K562 (cell line): Measurements from ENCODE around the gene GPR12.

Experiments used
- CTCF ChIP-seq, 3 experiments: IDR thresholded peaks in 2 of 3; conservative IDR thresholded peaks in 1 of 3; 2 replicates each; pipeline ENCODE4 v1.5.1; 2011 to 2012; ENCODE audit warnings: low read length in 3 of 3, mild to moderate bottlenecking in 3 of 3, control low read depth in 2 of 3, improper control_type of control experiment in 1 of 3, inconsistent platforms in 1 of 3, low read depth in 1 of 3, mixed read lengths in 1 of 3, moderate library complexity in 1 of 3; ENCODE audit not compliant: insufficient read depth in 2 of 3
- GTF2A2 ChIP-seq: IDR thresholded peaks from 2 replicates; pipeline ENCODE4 v1.6.1; 2016; ENCODE audit warnings: mild to moderate bottlenecking, missing genetic modification characterization, missing compliant biosample characterization
- GTF2F1 ChIP-seq: IDR thresholded peaks from 2 replicates; pipeline ENCODE4 v1.6.1; 2011; ENCODE audit warnings: low read depth, low read length, improper control_type of control experiment
- HDAC1 ChIP-seq, 2 experiments: fragments of 450-650 bp; IDR thresholded peaks; 2 replicates each; pipeline ENCODE4 v1.6.1; 2016 to 2017; ENCODE audit warnings: inconsistent platforms in 1 of 2, mild to moderate bottlenecking in 1 of 2, moderate library complexity in 1 of 2
- POLR2A ChIP-seq: fragments of 450-650 bp; conservative IDR thresholded peaks from 2 replicates; pipeline ENCODE4 v1.6.1; 2016
- SMC3 ChIP-seq: conservative IDR thresholded peaks from 2 replicates; pipeline ENCODE4 v1.6.1; 2011; ENCODE audit warnings: low read depth, low read length, improper control_type of control experiment; ENCODE audit not compliant: insufficient read depth
- ZEB2 ChIP-seq: fragments of 450-650 bp; IDR thresholded peaks from 2 replicates; pipeline ENCODE4 v1.6.1; 2016
- ZNF551 ChIP-seq: fragments of 250-450 bp; sonication (Bioruptor Pico); IDR thresholded peaks from 2 replicates; pipeline ENCODE4 v1.5.0; 2021; ENCODE audit warnings: mild to moderate bottlenecking, moderate library complexity
- TF ChIP-seq, protein P1 (sequence below): fragments of 250-450 bp; sonication (Bioruptor Pico); IDR thresholded peaks from 2 replicates; pipeline ENCODE4 v1.5.0; 2020; ENCODE audit warnings: mild to moderate bottlenecking, borderline replicate concordance
- TF ChIP-seq, protein P2 (sequence below): fragments of 250-450 bp; sonication (Bioruptor Pico); IDR thresholded peaks from 2 replicates; pipeline ENCODE4 v1.4.0; 2020; ENCODE audit warnings: mild to moderate bottlenecking, moderate library complexity
- TF ChIP-seq, protein P3 (sequence below): sonication (generic); formaldehyde crosslinking; IDR thresholded peaks from 2 replicates; pipeline ENCODE4 v1.8.1; 2023; ENCODE audit warnings: missing genetic modification reagents, mild to moderate bottlenecking, borderline replicate concordance

GRCh38 chr13:26735677-26736076, 24.9 kb downstream of the GPR12 start:
- no peak for TF ChIP-seq ZEB2
- TF ChIP-seq ZNF551 (CRISPR knock-in tag) = no peak
- no peak for TF ChIP-seq GTF2A2 (tag)
- no peak for TF ChIP-seq POLR2A
- TF ChIP-seq, protein P1, sequence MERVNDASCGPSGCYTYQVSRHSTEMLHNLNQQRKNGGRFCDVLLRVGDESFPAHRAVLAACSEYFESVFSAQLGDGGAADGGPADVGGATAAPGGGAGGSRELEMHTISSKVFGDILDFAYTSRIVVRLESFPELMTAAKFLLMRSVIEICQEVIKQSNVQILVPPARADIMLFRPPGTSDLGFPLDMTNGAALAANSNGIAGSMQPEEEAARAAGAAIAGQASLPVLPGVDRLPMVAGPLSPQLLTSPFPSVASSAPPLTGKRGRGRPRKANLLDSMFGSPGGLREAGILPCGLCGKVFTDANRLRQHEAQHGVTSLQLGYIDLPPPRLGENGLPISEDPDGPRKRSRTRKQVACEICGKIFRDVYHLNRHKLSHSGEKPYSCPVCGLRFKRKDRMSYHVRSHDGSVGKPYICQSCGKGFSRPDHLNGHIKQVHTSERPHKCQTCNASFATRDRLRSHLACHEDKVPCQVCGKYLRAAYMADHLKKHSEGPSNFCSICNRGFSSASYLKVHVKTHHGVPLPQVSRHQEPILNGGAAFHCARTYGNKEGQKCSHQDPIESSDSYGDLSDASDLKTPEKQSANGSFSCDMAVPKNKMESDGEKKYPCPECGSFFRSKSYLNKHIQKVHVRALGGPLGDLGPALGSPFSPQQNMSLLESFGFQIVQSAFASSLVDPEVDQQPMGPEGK (CRISPR knock-in tag) = no peak
- TF ChIP-seq CTCF (IDR thresholded peaks at IDR 0.05 in 2 of 3, conservative IDR thresholded peaks at IDR 0.05 in 1 of 3; ENCODE audit: insufficient read depth in 2 of 3, low read depth in 1 of 3, low read length in 3 of 3) = no peak
- TF ChIP-seq, protein P2, sequence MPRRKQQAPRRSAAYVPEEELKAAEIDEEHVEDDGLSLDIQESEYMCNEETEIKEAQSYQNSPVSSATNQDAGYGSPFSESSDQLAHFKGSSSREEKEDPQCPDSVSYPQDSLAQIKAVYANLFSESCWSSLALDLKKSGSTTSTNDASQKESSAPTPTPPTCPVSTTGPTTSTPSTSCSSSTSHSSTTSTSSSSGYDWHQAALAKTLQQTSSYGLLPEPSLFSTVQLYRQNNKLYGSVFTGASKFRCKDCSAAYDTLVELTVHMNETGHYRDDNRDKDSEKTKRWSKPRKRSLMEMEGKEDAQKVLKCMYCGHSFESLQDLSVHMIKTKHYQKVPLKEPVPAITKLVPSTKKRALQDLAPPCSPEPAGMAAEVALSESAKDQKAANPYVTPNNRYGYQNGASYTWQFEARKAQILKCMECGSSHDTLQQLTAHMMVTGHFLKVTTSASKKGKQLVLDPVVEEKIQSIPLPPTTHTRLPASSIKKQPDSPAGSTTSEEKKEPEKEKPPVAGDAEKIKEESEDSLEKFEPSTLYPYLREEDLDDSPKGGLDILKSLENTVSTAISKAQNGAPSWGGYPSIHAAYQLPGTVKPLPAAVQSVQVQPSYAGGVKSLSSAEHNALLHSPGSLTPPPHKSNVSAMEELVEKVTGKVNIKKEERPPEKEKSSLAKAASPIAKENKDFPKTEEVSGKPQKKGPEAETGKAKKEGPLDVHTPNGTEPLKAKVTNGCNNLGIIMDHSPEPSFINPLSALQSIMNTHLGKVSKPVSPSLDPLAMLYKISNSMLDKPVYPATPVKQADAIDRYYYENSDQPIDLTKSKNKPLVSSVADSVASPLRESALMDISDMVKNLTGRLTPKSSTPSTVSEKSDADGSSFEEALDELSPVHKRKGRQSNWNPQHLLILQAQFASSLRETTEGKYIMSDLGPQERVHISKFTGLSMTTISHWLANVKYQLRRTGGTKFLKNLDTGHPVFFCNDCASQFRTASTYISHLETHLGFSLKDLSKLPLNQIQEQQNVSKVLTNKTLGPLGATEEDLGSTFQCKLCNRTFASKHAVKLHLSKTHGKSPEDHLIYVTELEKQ = no peak
- no peak for TF ChIP-seq SMC3
- TF ChIP-seq HDAC1 (IDR thresholded peaks at IDR 0.05) = no peak
- TF ChIP-seq, protein P3, sequence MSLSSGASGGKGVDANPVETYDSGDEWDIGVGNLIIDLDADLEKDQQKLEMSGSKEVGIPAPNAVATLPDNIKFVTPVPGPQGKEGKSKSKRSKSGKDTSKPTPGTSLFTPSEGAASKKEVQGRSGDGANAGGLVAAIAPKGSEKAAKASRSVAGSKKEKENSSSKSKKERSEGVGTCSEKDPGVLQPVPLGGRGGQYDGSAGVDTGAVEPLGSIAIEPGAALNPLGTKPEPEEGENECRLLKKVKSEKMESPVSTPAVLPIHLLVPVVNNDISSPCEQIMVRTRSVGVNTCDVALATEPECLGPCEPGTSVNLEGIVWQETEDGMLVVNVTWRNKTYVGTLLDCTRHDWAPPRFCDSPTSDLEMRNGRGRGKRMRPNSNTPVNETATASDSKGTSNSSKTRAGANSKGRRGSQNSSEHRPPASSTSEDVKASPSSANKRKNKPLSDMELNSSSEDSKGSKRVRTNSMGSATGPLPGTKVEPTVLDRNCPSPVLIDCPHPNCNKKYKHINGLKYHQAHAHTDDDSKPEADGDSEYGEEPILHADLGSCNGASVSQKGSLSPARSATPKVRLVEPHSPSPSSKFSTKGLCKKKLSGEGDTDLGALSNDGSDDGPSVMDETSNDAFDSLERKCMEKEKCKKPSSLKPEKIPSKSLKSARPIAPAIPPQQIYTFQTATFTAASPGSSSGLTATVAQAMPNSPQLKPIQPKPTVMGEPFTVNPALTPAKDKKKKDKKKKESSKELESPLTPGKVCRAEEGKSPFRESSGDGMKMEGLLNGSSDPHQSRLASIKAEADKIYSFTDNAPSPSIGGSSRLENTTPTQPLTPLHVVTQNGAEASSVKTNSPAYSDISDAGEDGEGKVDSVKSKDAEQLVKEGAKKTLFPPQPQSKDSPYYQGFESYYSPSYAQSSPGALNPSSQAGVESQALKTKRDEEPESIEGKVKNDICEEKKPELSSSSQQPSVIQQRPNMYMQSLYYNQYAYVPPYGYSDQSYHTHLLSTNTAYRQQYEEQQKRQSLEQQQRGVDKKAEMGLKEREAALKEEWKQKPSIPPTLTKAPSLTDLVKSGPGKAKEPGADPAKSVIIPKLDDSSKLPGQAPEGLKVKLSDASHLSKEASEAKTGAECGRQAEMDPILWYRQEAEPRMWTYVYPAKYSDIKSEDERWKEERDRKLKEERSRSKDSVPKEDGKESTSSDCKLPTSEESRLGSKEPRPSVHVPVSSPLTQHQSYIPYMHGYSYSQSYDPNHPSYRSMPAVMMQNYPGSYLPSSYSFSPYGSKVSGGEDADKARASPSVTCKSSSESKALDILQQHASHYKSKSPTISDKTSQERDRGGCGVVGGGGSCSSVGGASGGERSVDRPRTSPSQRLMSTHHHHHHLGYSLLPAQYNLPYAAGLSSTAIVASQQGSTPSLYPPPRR (CRISPR knock-in tag) = no peak
- TF ChIP-seq GTF2F1 = no peak
